OCI-LY3 (cell line): Measurements from ENCODE around the gene CERT1.

Experiments
- H2AFZ ChIP-seq: fragments of 200-600, 300-600 bp; shearing (Covaris generic); 2 replicates; pipeline ENCODE4 v1.6.0; 2014; ENCODE audit warnings: antibody characterized with exemption, low read depth, low read length
- H3K27ac ChIP-seq: fragments of 200-600, 300-600 bp; sonication (generic); 2 replicates; pipeline ENCODE4 v1.5.1; 2014; ENCODE audit warnings: mild to moderate bottlenecking, low read length, moderate library complexity, mixed read lengths
- H3K27me3 ChIP-seq: fragments of 200-600, 300-600 bp; sonication (generic); 2 replicates; pipeline ENCODE4 v1.6.1; 2014; ENCODE audit warnings: low read depth, low read length, mixed read lengths
- H3K36me3 ChIP-seq: fragments of 200-600, 300-600 bp; sonication (generic); replicated peaks from 2 replicates; pipeline ENCODE3; 2014; ENCODE audit warnings: low read depth, low read length, mixed read lengths
- H3K4me1 ChIP-seq: fragments of 300-600, 200-600 bp; sonication (generic); 2 replicates; pipeline ENCODE4 v1.6.1; 2014; ENCODE audit warnings: low read length, mixed read lengths
- H3K4me2 ChIP-seq: fragments of 200-600, 300-600 bp; sonication (generic); 2 replicates; pipeline ENCODE4 v1.6.1; 2014; ENCODE audit warnings: low read length, mixed read lengths
- H3K4me3 ChIP-seq: fragments of 300-600, 200-600 bp; sonication (generic); 2 replicates; pipeline ENCODE4 v1.5.1; 2014; ENCODE audit warnings: antibody characterized with exemption, mild to moderate bottlenecking, low read length, moderate library complexity
- H3K79me2 ChIP-seq: fragments of 300-600, 200-600 bp; shearing (Covaris generic); 2 replicates; pipeline ENCODE4 v1.6.1; 2014; ENCODE audit warnings: mild to moderate bottlenecking, low read length, mixed read lengths
- H3K9ac ChIP-seq: fragments of 300-600, 200-600 bp; shearing (Covaris generic); 2 replicates; pipeline ENCODE4 v1.6.0; 2014; ENCODE audit warnings: mild to moderate bottlenecking, low read length, moderate library complexity
- H3K9me3 ChIP-seq: fragments of 200-600, 300-600 bp; shearing (Covaris generic); 2 replicates; pipeline ENCODE4 v1.6.1; 2014; ENCODE audit warnings: low read length, mixed read lengths; ENCODE audit not compliant: insufficient read depth
- H4K20me1 ChIP-seq: fragments of 200-600, 300-600 bp; sonication (generic); 2 replicates; pipeline ENCODE4 v1.6.1; 2016; ENCODE audit warnings: low read length, mixed read lengths; ENCODE audit not compliant: insufficient read depth
- CTCF ChIP-seq: fragments of 200-600, 300-600 bp; sonication (generic); IDR thresholded peaks from 2 replicates; pipeline ENCODE4 v1.5.1; 2014; ENCODE audit warnings: antibody characterized with exemption, low read length, low read depth
- EZH2phosphoT487 ChIP-seq: fragments of 200-600 bp; shearing (Covaris generic); IDR thresholded peaks from 2 replicates; pipeline ENCODE4 v1.6.1; 2018; ENCODE audit warnings: antibody characterized with exemption, mixed run types, low read depth

CERT1 gene

DNA sequence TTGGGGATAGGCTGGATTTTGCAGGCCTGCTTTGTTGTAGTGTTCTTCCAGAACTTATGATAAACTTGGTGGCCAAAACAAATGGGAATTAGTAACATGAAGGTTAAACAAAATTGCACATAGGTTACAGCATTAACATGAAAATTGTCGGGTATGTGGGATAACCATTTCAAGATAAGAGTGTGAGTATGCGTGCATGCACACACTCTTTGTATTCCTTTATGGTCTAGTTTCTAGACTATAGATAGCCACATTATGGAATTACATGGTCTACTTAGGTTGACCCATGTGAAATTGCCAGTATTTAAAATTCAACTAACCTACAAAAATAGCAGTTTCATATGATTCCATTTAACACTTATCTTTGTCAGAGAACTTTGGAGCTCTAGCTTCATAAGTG, 173.0 kb downstream of the CERT1 start:
- Histone ChIP-seq H3K4me2 (peak overlapping the region; percentile 86), H3K36me3 (peaks cover 31% of the 10 kb centered on the region), H3K9me3 (no peaks in the 10 kb centered on the region), H3K4me1 (peaks cover 24% of the 10 kb centered on the region), H3K27me3 (no peaks in the 10 kb centered on the region), H3K27ac (0 out of 2 replicates have a peak overlapping the region, but pooled peaks have one; percentile 77), H3K9ac (peak overlapping the region; percentile 98), H4K20me1 (peaks cover 51% of the 10 kb centered on the region), H2AFZ (no peak overlapping the region), H3K79me2 (peaks cover 68% of the 10 kb centered on the region), H3K4me3 (peak overlapping the region; percentile 95)
- no peak for TF ChIP-seq EZH2phosphoT487
- no peak for TF ChIP-seq CTCF

DNA sequence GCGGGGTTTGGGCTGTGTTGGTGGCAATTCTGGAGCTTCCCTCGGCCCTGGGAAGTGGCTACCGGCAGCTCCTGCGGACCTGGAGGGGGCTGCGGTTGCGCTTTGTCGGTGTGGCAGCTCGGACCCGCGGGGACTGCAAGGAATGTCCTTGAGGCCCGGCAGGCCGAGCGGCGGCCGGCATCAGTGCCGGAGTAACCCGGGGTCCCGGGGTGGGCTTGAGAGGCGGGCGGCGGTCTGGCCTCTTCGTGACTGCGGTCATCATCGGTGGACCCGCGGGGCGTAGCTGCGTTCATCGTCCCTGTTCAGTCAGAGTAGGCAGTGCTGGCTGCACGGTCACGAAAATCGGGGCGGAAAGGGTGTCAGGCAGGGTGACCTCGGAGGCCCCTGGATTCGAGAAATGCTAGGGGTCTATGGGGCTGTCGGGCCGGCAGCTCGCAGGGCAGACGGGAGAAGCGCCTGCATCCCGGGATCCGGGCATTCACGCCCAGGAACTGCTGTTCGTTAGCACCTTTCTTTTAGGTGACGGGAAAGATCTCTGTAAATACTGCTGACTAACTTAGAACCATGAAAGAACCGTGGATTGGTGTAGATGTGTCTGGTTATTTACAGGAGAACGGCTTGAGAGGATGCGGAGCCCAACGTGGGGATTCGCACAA, 173.9 kb downstream of the CERT1 start:
- H3K27ac ChIP-seq, result peak overlapping the region; percentile 77
- no peak for TF ChIP-seq EZH2phosphoT487
- no peak for TF ChIP-seq CTCF
- H3K4me1 ChIP-seq, result peaks cover 24% of the 10 kb centered on the region
- H3K4me3 ChIP-seq, result peak overlapping the region; percentile 95
- H3K4me2 ChIP-seq, result peak overlapping the region; percentile 86
- peak overlapping the region; percentile 98 for H3K9ac ChIP-seq
- H2AFZ ChIP-seq, result no peak overlapping the region
- H3K9me3 ChIP-seq, result no peaks in the 10 kb centered on the region
- peaks cover 26% of the 10 kb centered on the region for H3K36me3 ChIP-seq
- no peaks in the 10 kb centered on the region for H3K27me3 ChIP-seq
- peaks cover 59% of the 10 kb centered on the region for H3K79me2 ChIP-seq
- H4K20me1 ChIP-seq, result peaks cover 44% of the 10 kb centered on the region

DNA sequence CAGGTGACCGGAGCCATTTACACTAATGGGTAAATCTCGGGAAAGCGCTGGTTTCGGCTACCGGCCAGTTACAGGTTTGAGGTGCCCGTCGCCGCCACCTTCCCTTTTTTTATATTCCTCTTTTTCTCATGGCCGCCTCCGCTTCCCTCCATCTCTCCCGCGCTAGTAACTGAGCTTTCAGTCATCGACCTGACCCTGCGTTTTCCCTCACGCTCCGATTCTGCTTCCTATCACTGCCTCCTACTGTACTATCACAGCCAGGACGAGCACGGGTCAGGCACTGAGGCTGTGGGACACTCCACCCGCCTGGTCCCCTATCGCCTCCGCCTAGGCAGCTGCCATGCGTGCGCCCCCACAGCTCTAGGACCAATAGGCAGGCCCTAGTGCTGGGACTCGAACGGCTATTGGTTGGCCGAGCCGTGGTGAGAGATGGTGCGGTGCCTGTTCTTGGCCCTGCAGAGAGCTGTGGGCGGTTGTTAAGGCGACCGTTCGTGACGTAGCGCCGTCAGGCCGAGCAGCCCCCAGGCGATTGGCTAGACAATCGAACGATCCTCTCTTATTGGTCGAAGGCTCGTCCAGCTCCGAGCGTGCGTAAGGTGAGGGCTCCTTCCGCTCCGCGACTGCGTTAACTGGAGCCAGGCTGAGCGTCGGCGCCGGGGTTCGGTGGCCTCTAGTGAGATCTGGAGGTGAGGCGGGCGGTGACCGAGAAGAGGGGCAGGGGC, 174.7 kb downstream of the CERT1 start, which contains the start of gene HMGCR:
HMGCR (plus strand) TSS at position 606 of the 722 bp plus-strand sequence. CDS start 5,386 bp downstream, outside the sequence.
- H3K36me3 ChIP-seq, result peaks cover 21% of the 10 kb centered on the region
- H3K27me3 ChIP-seq, result no peaks in the 10 kb centered on the region
- H2AFZ ChIP-seq, result peak within 1 kb of the TSS; percentile 69; the same call in 1 of the 2 replicates
- H3K27ac ChIP-seq, result peak within 1 kb of the TSS; percentile 88
- peak within 1 kb of the TSS; percentile 96 for H3K4me2 ChIP-seq
- H4K20me1 ChIP-seq, result peaks cover 36% of the 10 kb centered on the region
- peaks cover 26% of the 10 kb centered on the region for H3K4me1 ChIP-seq
- TF ChIP-seq EZH2phosphoT487, result no peak
- TF ChIP-seq CTCF, result peak; percentile 24
- peaks cover 52% of the 10 kb centered on the region for H3K79me2 ChIP-seq
- H3K9me3 ChIP-seq, result no peaks in the 10 kb centered on the region
- H3K4me3 ChIP-seq, result peak within 1 kb of the TSS; percentile 97
- peak within 1 kb of the TSS; percentile 98 for H3K9ac ChIP-seq

GRCh38 chr5:75335952-75336614, 175.3 kb downstream of the CERT1 start:
- Histone ChIP-seq H3K4me1 (peaks cover 28% of the 10 kb centered on the region), H3K27ac (peak overlapping the region; percentile 88), H2AFZ (peak overlapping the region; percentile 69; the same call in 1 of the 2 replicates), H3K27me3 (no peaks in the 10 kb centered on the region), H3K9me3 (no peaks in the 10 kb centered on the region), H3K9ac (peak overlapping the region; percentile 94), H3K79me2 (peaks cover 45% of the 10 kb centered on the region), H3K4me3 (peak overlapping the region; percentile 97), H3K36me3 (peaks cover 20% of the 10 kb centered on the region), H4K20me1 (peaks cover 30% of the 10 kb centered on the region), H3K4me2 (peak overlapping the region; percentile 96)
- TF ChIP-seq EZH2phosphoT487, result no peak
- TF ChIP-seq CTCF, result no peak
